ENCODE results near the gene MAN2C1.
A peak's percentile ranks its signal among the peaks of the same experiment; 100 is the strongest.
"Not testable (repeated sequence)": the region's sequence is repeated elsewhere in the genome, so short reads cannot be mapped to it uniquely, and the experiment has no call there.

Gene MAN2C1

DNA sequence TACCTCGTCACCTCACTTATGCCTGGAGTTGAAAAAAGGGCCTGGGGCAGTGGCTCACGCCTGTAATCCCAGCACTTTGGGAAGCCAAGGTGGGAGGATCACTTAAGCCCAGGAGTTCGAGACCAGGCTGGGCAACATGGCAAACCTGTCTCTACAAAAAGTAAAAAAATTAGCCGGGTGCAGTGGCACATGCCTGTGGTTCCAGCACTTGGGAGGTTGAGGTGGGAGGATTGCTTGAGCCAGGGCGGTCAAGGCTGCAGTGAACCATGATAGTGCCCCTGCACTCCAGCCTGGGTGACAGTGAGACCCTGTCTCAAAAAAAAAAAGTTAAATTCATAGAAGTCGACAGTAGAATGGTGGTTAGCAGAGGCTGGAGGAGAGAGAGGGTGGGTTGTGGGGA lies 26.2 kb downstream of the MAN2C1 start:
- no peak for DNase-seq

DNA sequence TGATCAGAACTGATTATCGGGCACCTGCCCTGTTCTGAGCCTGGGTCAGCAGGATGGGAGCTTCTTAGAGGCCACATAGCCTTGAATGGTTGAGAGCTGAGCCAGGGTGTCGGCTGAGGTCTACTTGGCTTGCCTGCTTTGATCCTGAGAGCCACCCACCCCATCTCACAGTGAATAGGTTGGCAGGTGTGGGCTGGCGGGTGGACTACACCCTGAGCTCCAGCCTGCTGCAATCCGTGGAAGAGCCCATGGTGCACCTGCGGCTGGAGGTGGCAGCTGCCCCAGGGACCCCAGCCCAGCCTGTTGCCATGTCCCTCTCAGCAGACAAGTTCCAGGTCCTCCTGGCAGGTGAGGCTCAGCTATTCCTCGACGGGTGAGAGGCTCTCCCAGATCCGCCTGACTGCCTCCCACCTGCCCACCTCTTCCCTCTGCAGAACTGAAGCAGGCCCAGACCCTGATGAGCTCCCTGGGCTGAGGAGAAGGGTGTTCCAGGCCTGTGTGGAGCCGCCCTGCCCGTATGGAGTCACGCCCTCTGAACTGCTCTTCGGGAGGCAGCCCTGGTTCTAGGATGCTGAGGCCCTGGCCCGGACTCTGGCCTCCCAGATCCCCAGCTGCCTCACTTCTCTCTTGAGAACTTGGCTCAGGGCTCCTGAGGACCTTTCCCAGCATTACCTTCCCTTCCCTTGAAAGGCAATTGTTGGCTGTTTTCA lies 28.7 kb downstream of the MAN2C1 start:
- DNase-seq: no peak

DNA sequence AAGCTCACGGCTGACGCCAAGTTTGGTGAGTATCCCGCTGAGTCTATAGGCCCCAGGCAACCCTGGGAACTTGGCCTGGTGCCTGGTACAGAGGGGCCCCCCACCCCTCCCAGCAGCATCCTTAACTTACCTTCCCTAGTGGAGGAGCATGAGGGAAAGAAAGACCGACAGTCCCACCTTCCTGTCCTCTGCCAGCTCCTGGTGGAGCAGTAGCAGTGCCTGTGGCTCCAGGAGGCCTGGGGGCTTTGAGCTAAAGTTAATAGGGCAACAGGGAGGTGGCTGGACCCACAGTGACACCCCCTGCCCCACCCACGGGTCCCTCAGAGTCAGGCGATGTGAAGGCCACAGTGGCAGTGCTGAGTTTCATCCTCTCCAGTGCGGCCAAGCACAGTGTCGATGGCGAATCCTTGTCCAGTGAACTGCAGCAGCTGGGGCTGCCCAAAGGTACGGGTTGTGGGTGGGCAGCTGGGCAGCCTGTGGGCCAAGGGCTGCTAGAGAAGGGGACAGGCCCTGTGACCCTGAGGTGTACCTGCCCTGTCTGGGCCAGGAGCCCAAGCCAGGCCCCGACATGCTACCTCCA lies 29.7 kb downstream of the MAN2C1 start:
- DNase-seq: no peak

DNA sequence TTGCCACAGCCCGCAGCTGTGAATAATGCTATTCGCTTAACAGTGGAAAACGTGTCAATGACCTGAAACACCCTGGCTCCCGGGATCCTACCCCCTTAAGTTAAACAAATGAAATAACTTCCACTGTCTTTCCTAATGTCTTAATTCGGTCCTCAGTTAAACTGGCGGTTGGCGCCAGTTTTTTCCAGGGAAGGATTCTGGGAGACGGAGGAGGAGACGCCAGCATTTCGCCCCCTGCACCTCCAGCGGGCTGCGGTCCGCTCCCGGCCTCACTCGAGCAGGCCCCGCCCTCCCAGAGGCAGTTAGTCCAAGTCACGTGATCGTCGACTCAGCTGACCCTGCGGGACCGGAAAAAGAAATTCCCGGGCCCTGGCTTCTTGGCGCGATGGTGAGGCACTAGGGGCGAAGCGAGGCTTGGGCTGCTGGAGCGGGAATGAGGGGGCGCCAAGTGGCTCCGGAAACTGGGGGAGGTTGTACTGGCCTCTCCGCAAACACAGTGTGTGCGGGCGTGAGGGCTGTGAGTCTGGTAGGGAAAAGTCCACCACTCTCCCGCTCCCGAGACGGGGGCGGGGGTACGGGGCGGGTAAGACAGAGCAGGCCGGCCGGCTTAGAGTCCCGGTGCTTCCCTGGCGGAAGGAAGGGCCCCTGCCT lies 32.6 kb downstream of the MAN2C1 start, which contains the start of gene COMMD4:
TSS of gene COMMD4 (plus strand) at position 359 of the 651 bp plus-strand sequence. CDS start at position 386, 27 bp downstream.
- DNase-seq: peak; percentile 97

DNA sequence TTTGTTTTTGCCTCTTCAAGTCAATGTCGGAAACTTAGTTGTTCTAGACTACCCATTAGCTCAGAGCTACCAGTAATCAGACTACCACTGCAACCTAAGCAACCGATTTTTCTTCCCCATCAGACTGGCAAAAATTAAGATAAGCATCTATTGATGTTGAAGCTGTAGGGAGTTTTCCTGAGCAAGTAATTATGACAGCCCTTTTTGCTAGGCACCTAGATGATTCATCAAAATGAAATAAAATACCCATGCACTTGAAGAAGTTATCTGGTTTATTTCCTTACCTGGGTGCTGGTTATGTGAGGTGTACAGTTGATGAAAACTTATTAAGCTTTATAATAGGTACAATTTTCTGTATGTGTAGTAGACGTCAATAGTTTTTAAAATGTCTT lies 33.1 kb downstream of the MAN2C1 start:
- peak; percentile 23 for DNase-seq

DNA sequence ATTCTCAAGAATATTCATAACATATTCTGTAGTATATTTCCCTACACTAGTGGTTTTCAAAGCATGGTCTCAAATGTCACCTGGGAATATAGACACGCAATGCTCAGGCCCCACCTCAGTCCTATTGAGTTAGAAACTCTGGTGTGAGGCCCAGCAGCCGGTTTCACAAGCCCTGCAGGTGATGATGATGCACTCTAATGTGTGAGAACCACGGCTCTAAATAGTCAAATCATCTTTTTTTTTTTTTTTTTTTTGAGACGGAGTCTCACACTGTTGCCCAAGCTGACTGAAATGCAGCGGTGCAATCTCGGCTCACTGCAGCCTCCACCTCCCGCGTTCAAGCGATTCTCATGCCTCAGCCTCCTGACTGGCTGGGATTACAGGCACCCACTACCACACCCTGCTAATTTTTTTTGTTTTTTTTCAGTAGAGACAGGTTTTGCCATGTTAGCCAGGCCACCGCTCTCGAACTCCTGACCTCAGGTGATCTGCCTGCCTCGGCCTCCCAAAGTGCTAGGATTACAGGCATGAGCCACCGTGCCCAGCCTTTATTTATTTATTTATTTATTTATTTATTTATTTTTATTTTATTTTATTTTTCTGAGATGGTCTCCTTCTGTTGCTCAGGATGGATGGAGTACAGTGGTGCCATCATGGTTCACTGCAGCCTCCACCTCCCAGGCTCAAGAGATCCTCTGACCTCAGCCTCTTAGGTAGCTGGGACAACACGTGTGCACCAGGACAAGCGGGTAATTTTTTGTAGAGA lies 34.6 kb downstream of the MAN2C1 start:
- not testable (repeated sequence) for DNase-seq

DNA sequence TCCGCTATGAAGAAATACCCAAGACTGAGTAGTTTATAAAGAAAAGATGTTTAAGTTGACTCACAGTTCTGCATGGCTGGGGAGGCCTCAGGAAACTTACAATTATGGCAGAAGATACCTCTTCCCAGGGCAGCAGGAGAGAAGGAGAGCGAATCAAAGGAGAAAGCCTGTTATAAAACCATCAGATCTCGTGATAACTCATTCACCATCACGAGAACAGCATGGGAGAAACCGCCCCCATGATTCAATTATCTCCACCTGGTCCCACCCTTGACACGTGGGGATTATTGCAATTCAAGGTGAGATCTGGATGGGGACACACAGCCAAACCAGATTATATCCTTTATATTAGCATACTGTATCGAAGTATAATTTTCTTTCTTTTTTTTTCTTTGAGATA lies 36.3 kb downstream of the MAN2C1 start:
- not testable (repeated sequence) for DNase-seq

DNA sequence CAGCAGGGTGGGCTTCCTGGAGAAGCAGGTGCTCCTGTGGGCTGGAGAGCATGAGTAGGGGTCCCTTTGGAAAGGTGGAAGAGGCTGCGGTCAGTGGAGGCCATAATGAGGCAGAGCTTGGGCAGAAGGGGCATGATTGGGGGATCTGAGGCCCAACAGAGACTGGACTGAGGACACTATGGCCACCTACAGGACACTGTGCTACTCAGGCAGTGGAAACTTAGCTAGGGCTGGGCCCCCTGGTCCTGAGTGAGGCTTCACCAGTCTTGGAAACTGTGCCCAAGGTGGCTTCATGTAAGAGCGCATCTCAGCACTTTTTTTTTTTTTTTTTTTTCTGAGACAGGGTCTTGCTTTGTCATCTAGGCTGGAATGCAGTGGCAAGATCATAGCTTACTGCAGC lies 38.8 kb downstream of the MAN2C1 start:
- DNase-seq: no peak

DNA sequence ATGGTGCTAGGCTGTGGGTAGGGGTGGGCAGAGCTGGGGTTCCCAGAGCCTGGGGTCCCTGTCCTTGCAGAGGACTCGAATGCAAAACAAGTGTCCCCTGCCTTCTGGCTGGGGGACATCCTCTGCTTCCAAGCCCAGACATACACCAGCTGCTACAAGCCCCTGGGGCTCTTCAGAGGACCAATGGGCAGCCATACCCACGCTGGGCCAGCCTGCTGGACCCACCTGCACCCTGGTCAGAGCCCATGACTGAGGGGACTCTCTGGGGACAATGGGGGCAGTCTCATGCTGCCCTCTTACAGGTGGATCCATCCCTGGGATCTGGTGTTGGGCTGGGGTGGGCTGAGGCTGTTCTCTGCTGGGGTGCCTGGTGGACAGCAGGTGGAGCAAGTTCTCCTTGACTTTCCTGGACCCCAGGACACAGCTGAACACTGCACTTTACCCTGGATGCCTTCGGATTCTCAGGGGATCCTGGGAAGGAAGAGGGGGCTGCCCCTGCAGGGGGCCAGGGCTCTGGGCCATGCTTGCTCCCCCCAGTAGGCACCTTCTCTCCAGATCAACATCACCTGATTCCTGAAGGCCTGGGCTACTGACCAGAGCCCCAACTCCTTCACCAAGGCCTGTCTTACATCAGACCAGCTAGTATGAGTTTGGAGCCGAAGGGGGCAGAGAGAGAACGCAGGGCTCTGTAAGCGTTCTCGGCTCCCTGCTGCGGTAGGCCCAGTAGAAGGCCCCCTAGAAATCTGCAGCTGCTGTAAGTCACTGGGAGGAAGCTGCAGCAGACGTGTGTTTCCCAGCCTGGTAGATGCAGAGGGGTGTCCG lies 39.7 kb downstream of the MAN2C1 start:
- no peak for DNase-seq

DNA sequence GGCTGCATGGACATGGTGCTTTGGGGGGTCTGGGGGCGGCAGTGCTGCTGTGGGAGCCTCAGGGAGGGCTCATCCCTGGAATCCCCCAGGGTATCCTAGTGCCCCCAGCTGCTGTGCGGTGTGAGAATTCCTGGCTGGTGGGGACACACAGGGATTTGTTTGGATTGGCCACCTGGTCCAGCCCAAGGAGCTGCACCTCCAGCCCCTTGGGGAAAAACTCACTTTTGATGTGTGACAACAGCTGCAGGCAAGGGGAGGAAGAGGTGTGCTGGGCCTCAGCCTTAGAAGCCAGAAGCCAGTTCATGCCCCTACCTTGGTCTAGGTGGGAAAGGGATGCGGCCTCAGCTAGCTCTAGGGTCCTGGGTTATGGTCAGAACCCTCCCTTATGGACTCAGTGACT lies 40.9 kb downstream of the MAN2C1 start:
- DNase-seq: no peak

DNA sequence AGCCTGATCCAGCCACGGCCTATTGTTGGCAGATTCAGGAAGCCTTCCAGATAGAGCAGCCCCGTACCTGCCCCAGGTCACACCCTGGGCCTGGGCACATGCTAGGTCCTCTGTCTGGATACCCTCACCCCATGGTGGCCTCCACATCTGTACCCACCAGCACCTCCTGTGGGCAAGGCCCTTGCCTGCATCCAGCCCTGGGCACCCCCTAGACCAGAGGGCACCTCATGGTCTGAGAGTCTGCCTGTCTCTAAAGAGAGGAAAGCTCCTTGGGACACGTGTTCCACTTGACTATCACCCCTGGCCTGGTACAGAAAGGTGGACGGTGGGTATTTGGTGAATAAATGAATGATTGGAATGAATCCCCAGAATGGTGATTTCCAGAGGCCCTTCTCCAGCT lies 41.4 kb downstream of the MAN2C1 start:
- no peak for DNase-seq

DNA sequence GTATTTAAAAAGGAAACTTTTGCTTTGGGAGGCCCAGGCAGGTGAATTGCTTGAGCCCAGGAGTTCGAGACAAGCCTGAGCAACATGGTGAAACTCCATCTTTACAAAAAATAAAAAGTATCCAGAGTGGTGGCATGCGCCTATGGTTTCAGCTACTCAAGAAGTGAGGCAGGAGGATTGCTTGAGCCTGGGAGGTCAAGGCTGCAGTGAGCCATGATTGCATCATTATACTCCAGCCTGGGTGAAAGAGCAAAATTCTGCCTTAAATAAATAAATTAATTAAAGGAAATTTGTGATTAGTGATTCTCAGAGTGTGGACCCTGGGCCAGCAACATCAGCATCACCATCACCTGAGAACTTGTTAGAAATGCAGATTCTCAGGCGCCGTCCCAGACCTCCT lies 42.5 kb downstream of the MAN2C1 start:
- no peak for DNase-seq

DNA sequence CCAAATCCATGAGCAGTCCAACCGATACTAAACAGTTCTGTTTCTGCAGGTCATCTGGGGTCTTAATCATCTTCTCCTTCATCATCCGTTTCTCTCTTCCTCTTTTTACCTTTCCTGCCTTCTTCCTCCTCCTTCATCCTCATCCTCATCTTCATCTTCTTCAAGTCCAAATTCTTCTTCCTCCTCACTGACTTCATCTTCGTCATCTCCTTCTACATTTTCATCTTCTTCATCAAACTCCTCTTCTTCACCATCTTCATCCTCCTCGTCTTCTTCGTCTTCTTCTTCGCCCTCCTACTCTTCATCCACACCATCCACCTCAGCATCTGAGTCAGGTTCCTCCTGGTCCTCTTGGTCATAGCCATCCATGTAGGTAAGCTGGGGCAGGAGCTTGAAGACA lies 46.7 kb downstream of the MAN2C1 start:
- no peak for DNase-seq

DNA sequence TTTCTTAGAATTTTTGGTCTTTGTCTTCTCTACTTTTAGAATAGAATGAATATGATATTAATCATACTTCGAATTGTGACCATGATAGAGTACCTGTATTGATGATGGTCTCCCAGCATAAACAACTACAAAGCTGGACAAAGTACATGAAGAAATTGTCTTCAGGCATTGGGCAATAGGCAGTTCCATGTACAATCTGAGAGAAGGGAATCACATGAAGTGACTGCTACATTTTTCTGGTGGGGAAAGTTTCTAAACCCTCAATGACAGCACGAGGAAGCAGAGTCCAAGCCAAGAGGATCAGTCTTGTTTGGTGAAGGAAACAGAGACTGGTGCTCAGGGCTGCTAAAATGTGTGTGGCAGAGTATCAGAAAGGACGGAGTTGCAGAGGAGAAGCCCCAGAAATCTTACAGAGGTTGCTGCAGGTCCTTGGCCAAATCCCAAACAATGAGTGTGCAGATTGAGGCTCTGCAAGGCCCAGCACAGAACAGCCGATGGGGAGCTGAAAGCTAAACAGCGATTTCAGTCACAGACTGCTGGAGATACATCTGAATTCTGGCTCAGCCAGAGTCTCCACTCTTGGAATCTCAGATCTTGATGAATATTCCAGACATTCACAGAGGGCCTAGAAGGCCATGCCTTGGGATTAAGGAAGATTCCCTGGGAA lies 49.0 kb downstream of the MAN2C1 start:
- DNase-seq: not testable (repeated sequence)

DNA sequence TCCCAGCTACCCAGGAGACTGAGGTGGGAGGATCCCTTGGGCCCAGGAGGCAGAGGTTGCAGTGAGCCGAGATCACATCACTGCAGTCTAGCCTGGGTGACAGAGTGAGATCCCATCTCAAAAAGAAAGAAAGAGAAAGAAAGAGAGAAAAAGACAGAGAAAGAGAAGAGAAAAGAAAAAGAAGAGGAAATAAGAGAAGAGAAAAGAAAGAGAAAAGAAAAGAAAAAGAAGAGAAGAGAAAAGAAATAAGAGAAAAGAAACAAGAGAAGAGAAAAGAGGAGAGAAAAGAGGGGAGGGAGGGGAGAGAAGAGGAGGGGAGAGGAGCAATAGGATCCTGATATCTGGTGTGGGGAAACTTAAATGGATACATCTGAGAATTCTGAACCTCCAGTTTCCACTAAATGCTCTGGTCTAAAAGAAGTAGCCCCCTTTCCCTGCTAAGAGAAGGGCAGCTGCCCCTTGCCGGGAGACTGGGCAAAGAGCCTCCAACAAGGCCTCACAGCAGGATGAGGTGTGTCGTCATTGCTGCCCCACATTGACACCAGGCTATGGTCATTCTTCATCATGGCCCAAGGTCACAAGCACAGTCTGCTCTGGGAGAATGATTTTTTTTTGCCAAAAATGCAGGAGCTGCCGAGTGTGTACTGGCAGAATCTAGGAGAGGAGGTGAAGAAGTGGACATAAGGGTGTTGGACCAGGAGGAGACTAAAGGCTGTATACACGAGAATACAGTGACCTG lies 53.7 kb downstream of the MAN2C1 start:
- DNase-seq: no peak

DNA sequence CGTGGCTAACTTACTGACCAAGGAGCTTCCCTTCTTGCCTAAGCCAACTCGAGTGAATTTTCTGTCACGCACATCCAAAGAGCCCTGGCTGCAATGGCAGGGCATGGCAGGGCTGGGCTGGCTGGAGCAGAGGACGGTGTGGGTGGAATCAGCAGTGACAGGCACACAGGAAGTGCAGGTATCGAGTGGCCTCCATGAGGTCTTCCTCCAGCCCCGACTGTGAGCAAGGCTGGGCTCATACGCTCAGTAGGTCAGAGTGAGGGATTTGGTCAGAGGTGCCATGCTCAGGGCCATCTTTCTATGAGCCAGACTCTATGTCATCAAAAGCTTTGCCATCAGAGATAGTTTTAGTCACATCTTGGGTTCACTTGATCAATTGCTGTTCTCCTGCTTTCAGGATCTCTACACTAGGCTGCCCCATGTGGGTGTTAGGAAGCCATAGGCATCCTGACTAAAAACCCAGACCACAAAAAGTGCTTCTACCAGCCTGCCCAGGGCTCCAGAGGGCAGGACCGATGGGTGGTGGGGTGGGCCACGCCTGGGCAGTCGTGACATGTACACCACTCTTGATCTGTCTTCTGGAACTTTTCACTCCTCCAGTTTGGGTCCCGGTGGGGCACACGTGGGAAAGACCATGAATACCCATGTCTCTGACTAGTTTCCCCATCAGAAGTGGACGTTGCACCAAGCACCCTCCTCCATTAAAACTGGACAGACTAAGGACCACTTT lies 55.1 kb downstream of the MAN2C1 start:
- no peak for DNase-seq

DNA sequence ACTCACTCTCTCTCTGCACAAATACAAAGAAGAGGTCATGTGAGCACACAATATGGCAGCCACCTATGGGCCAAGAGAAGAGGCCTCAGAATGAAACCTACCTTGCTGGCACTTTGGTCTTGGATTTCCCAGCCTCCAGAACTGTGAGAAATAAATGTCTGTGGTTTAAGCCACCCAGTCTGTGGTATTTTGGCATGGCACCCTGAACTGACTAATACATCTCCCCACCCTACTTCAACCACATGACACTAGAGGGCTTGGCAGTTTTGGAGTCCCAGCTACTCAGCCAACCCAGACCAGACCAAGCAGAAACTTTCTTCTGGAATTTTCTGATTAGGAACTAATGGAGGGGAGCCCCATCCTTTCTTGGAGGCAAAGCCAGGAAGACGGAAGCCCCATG lies 55.9 kb downstream of the MAN2C1 start:
- DNase-seq: peak; percentile 24

DNA sequence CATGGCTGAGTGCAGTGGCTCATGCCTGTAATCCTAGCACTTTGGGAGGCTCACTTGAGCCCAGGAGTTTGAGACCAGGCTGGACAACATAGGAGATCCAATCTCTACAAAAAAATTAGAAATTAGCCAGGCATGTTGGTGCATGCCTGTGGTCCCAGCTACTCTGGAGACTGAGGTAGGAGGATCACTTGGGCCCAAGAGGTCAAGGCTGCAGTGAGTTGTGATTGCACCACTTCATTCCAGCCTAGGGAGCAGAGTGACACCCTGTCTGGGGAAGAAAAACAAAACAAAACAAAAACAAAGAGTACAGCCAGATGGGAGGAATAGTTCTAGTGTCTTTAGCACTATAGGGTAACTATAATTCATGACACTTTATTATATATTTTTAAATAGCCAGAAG lies 58.7 kb downstream of the MAN2C1 start:
- no peak for DNase-seq

DNA sequence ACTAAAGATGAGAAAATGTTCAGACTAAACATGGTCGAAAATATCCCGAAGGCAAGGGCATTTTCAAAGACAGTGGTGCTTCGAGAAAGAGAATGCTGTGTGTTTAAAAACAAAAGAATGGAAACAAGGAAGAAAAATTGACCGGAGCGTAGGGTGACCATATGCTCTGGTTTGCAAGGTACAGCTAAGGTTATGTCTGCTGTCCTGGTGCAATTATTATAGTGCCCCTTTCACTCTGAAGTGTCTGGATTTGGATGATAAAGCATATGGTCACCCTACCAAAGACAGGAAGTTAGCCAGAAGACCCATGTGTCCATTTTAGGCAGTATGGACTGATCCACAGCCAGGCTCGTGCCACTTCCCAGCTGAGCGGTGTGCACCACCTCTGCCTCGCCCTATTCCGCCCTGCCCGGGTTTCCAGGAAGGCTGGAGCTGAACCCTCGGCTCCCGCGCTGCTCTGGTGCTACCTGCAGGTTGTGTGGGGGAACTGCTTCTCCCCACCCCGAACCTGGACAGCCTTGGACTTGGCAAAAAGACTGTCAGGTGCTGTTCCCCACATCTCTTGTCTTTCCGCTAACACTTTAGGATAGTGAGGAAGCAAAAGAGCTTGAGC lies 60.5 kb downstream of the MAN2C1 start:
- peak; percentile 74 for DNase-seq

DNA sequence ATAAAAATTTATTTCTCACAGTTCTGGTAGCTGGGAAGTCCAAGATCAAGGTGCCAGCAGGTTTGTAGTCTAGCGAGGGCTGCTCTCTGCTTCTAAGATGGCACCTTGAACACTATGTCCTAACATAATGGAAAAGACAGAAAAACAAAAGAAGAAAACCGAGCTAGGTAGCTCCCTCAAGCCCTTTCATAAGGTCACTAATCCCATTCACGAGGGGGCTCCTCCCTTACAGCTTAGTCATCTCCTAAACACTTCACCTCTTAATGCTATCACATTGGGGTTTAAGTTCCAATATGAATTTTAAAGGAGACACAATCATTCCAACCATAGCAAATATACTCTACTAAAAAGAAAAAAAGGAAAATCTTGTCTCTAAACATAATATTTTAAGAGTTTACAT lies 62.2 kb downstream of the MAN2C1 start:
- DNase-seq: no peak
